HL-60 (cell line): ENCODE results near the gene SLC5A9.

Experiments
- DNase-seq, 2 experiments: peaks; one replicate each; pipeline ENCODE4 v3.0.0-alpha.2; 2010 to 2020; ENCODE audit warnings: low read depth in 1 of 2, low spot score in 1 of 2
- H3K27ac ChIP-seq: fragments of 250-450 bp; sonication (Bioruptor Pico); replicated peaks from 2 replicates; pipeline ENCODE4 v1.5.1; 2020; ENCODE audit warnings: mild to moderate bottlenecking, moderate library complexity
- H3K27me3 ChIP-seq: fragments of 250-450 bp; sonication (Bioruptor Pico); 2 replicates; pipeline ENCODE4 v1.5.1; 2021; ENCODE audit warnings: mild to moderate bottlenecking, moderate library complexity; ENCODE audit not compliant: insufficient read depth, poor library complexity, severe bottlenecking
- H3K4me3 ChIP-seq: replicated peaks from 2 replicates; pipeline ENCODE4 v1.5.1; 2011; ENCODE audit warnings: mild to moderate bottlenecking, control low read depth, low read length; ENCODE audit not compliant: insufficient read depth
- CTCF ChIP-seq: IDR thresholded peaks from one replicate; pipeline ENCODE4 v1.5.1; 2011; ENCODE audit warnings: low read length, control low read depth, inconsistent platforms; ENCODE audit not compliant: insufficient read depth
- GABPA ChIP-seq: IDR thresholded peaks from 2 replicates; pipeline ENCODE4 v1.6.1; 2012; ENCODE audit warnings: low read depth
- POLR2AphosphoS5 ChIP-seq: IDR thresholded peaks from 2 replicates; pipeline ENCODE4 v1.6.1; 2012; ENCODE audit warnings: low read depth
- REST ChIP-seq: IDR thresholded peaks from 2 replicates; pipeline ENCODE4 v1.6.1; 2012; ENCODE audit warnings: low read depth; ENCODE audit not compliant: insufficient replicate concordance
- SPI1 ChIP-seq: IDR thresholded peaks from 2 replicates; pipeline ENCODE4 v1.6.1; 2012; ENCODE audit warnings: low read depth, mild to moderate bottlenecking, borderline replicate concordance

SLC5A9 gene

GRCh38 chr1:48251821-48252220 is 29.3 kb downstream of the SLC5A9 start:
- no peak for TF ChIP-seq POLR2AphosphoS5
- no peak for TF ChIP-seq GABPA
- TF ChIP-seq SPI1: no peak
- no peak for TF ChIP-seq CTCF
- peak; percentile 72 for TF ChIP-seq REST
- DNase-seq: no peak

GRCh38 chr1:48254254-48254653 is 31.7 kb downstream of the SLC5A9 start:
- no peak for DNase-seq
- Histone ChIP-seq H3K4me3 (no peak overlapping the region), H3K27ac (no peak overlapping the region), H3K27me3 (no peaks in the 10 kb centered on the region)
- TF ChIP-seq GABPA (no peak), REST (no peak), CTCF (no peak), SPI1 (no peak), POLR2AphosphoS5 (no peak)

More at GRCh38 chr1:48251821-48252220, 29.3 kb downstream of the SLC5A9 start:
- no peak overlapping the region for H3K27ac ChIP-seq
- no peak overlapping the region for H3K4me3 ChIP-seq
- no peaks in the 10 kb centered on the region for H3K27me3 ChIP-seq

GRCh38 chr1:48258106-48258505 is 35.6 kb downstream of the SLC5A9 start:
- H3K27ac ChIP-seq: no peak overlapping the region
- H3K27me3 ChIP-seq: no peaks in the 10 kb centered on the region
- no peak overlapping the region for H3K4me3 ChIP-seq
- TF ChIP-seq SPI1 (no peak), POLR2AphosphoS5 (no peak), GABPA (no peak), CTCF (no peak), REST (no peak)
- no peak for DNase-seq
